Osteocyte (in vitro differentiated cells): ENCODE data around the gene COG3. TPM values are rescaled to one million over a fixed set of nuclear protein-coding genes. Genes with fewer than 3 reads are reported as not detected.
"Not testable (repeated sequence)": the region's sequence is repeated elsewhere in the genome, so short reads cannot be mapped to it uniquely, and the experiment has no call there.

ENCODE experiments used
- DNase-seq: peaks from one replicate; pipeline ENCODE4 v3.0.0; 2021; ENCODE audit warnings: mixed read lengths; ENCODE audit not compliant: unreplicated experiment; ENCODE audit errors: extremely low spot score
- H3K27ac Mint-ChIP-seq: one replicate; pipeline ENCODE4 v1.8.0; 2021; ENCODE audit warnings: mild to moderate bottlenecking, mixed read lengths; ENCODE audit not compliant: unreplicated experiment
- H3K27me3 Mint-ChIP-seq: one replicate; pipeline ENCODE4 v1.8.0; 2021; ENCODE audit warnings: mixed read lengths; ENCODE audit not compliant: unreplicated experiment
- H3K36me3 Mint-ChIP-seq: one replicate; pipeline ENCODE4 v1.8.0; 2021; ENCODE audit warnings: mixed read lengths; ENCODE audit not compliant: unreplicated experiment
- H3K4me1 Mint-ChIP-seq: one replicate; pipeline ENCODE4 v1.8.0; 2021; ENCODE audit warnings: mixed read lengths; ENCODE audit not compliant: unreplicated experiment
- H3K4me3 Mint-ChIP-seq: one replicate; pipeline ENCODE4 v1.8.0; 2021; ENCODE audit warnings: mild to moderate bottlenecking, moderate library complexity, mixed read lengths; ENCODE audit not compliant: unreplicated experiment
- H3K9me3 Mint-ChIP-seq: one replicate; pipeline ENCODE4 v1.8.0; 2021; ENCODE audit warnings: mixed read lengths; ENCODE audit not compliant: unreplicated experiment
- CTCF ChIP-seq: fragments of 200-600 bp; sonication (generic); IDR thresholded peaks from 2 replicates; pipeline ENCODE4 v1.5.0; 2021; ENCODE audit warnings: antibody characterized with exemption, mild to moderate bottlenecking, moderate library complexity
- total RNA-seq: library from RNA; stranded (reverse); gene quantifications from 2 replicates; pipeline ENCODE4 v1.2.1, GENCODE V29; 2021

The COG3 gene
- total RNA-seq, 1 donor from 2014 or later = 31.0 TPM

GRCh38 chr13:45419945-45420344 lies 44.8 kb upstream of the COG3 start:
- H3K9me3 Mint-ChIP-seq = no peaks in the 10 kb centered on the region
- H3K27me3 Mint-ChIP-seq = no peaks in the 10 kb centered on the region
- no peak overlapping the region for H3K4me3 Mint-ChIP-seq
- TF ChIP-seq CTCF = no peak
- peaks cover 17% of the 10 kb centered on the region for H3K4me1 Mint-ChIP-seq
- no peaks in the 10 kb centered on the region for H3K36me3 Mint-ChIP-seq
- DNase-seq = no peak
- no peak overlapping the region for H3K27ac Mint-ChIP-seq

GRCh38 chr13:45422731-45423292 lies 41.9 kb upstream of the COG3 start:
- no peaks in the 10 kb centered on the region for H3K36me3 Mint-ChIP-seq
- DNase-seq = no peak
- H3K27ac Mint-ChIP-seq = no peak overlapping the region
- H3K4me3 Mint-ChIP-seq = no peak overlapping the region
- no peak for TF ChIP-seq CTCF
- peaks cover 4% of the 10 kb centered on the region for H3K4me1 Mint-ChIP-seq
- peaks cover 5% of the 10 kb centered on the region for H3K27me3 Mint-ChIP-seq
- no peaks in the 10 kb centered on the region for H3K9me3 Mint-ChIP-seq

- H3K4me3 Mint-ChIP-seq, H3K36me3 Mint-ChIP-seq, H3K27ac Mint-ChIP-seq, H3K27me3 Mint-ChIP-seq, H3K4me1 Mint-ChIP-seq, DNase-seq, H3K9me3 Mint-ChIP-seq: not testable (repeated sequence)
Measured at GRCh38 chr13:45426056-45426841, 38.5 kb upstream of the COG3 start.

GRCh38 chr13:45432737-45433380 lies 31.9 kb upstream of the COG3 start:
- Mint-ChIP-seq H3K4me3 (no peak overlapping the region), H3K4me1 (peaks cover under 1% of the 10 kb centered on the region), H3K9me3 (peaks cover 3% of the 10 kb centered on the region), H3K27ac (no peak overlapping the region), H3K27me3 (peaks cover 2% of the 10 kb centered on the region), H3K36me3 (no peaks in the 10 kb centered on the region)
- no peak for TF ChIP-seq CTCF
- no peak for DNase-seq

- TF ChIP-seq CTCF = no peak
- Mint-ChIP-seq H3K27me3 (peaks cover 2% of the 10 kb centered on the region), H3K27ac (no peak overlapping the region), H3K9me3 (peaks cover 3% of the 10 kb centered on the region), H3K36me3 (no peaks in the 10 kb centered on the region), H3K4me1 (peaks cover 2% of the 10 kb centered on the region), H3K4me3 (no peak overlapping the region)
- DNase-seq = no peak
Measured at GRCh38 chr13:45433381-45433790, 31.4 kb upstream of the COG3 start.
